Right lobe of liver (tissue), 4 donors: ENCODE results near the gene NFIA.

ENCODE experiments used
- POLR2A ChIP-seq: fragments of 450-650 bp; IDR thresholded peaks from one replicate; pipeline ENCODE4 v1.6.1; 2017; ENCODE audit warnings: antibody characterized with exemption, mild to moderate bottlenecking
- TF ChIP-seq, protein P1 (sequence below), 4 donors: fragments of 200-600 bp in 3 of 4; fragments of 450-650 bp in 1 of 4; IDR thresholded peaks; one replicate each; pipeline versions ENCODE4 v1.5.1 to v1.8.0; 2016 to 2022; ENCODE audit warnings: antibody characterized with exemption in 4 of 4, mild to moderate bottlenecking in 2 of 4
- donor health status: DM: no; HTN: no; CAD: no.
- donor health status: DM: no; HTN: no; CAD: no.
- donor health status: DM: no; HTN: yes; CAD: no.

DNA sequence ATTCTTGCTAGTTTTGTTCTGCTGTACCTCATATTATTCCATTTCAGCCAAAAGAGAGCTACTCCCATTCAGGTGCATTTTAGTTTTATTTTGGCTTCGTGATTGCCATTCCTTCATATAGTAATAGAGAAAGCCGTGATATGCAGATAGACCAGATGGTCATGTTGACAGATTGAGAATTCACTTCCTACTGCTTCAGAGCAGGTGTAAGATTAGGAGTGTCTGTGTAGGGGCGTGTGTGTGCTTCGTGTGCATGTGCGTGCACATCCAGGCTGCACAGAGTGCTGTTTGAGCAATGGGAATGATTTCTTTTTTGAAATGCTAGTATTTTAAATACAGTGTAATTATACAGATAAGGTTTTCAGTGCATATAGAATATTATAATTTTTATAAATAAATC lies 10.3 kb downstream of the NFIA start:
- no peak for TF ChIP-seq POLR2A
- TF ChIP-seq, protein P1, sequence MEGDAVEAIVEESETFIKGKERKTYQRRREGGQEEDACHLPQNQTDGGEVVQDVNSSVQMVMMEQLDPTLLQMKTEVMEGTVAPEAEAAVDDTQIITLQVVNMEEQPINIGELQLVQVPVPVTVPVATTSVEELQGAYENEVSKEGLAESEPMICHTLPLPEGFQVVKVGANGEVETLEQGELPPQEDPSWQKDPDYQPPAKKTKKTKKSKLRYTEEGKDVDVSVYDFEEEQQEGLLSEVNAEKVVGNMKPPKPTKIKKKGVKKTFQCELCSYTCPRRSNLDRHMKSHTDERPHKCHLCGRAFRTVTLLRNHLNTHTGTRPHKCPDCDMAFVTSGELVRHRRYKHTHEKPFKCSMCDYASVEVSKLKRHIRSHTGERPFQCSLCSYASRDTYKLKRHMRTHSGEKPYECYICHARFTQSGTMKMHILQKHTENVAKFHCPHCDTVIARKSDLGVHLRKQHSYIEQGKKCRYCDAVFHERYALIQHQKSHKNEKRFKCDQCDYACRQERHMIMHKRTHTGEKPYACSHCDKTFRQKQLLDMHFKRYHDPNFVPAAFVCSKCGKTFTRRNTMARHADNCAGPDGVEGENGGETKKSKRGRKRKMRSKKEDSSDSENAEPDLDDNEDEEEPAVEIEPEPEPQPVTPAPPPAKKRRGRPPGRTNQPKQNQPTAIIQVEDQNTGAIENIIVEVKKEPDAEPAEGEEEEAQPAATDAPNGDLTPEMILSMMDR (IDR thresholded peaks at IDR 0.05): no peak
